GM13976 (cell line): ENCODE data around the gene SAMD9L.

Experiments used
- DNase-seq: peaks from one replicate; pipeline ENCODE4 v3.0.0; 2012; ENCODE audit warnings: low spot score
- in situ Hi-C: fragments of 300-500 bp; cut with MboI; formaldehyde crosslinking; loops from one replicate; pipeline ENCODE4 v1.12.0; 2022; ENCODE audit warnings: low sequenced_read_pairs, mixed read lengths, inconsistent platforms; ENCODE audit not compliant: unreplicated experiment
- TF ChIP-seq, protein P1 (sequence below): IDR thresholded peaks from 2 replicates; pipeline ENCODE4 v1.5.1; 2012; ENCODE audit warnings: borderline replicate concordance, mild to moderate bottlenecking; ENCODE audit not compliant: insufficient read depth; ENCODE audit errors: extremely low read depth, missing control alignments, control extremely low read depth

The SAMD9L gene

DNA sequence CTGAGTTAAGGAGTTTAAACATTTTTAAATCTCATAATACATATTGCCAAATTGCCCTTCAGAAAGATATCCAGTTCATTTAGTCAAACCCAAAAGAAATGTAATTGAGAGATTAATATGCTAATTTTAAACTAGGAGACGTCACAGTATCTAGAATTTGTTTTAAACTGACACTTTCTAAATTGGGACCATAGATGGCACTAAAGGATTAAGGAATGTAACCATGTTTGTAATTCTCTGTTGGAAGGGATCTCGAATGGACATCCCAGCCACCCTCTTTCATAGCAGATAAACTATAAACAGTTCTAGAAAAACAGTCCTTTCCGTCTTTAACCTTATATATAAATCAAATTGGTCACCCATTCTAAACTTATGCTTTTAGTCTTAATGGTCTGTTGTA is 30.0 kb upstream of the SAMD9L start:
- in situ Hi-C loops, result no loop called here
- DNase-seq, result no peak

DNA sequence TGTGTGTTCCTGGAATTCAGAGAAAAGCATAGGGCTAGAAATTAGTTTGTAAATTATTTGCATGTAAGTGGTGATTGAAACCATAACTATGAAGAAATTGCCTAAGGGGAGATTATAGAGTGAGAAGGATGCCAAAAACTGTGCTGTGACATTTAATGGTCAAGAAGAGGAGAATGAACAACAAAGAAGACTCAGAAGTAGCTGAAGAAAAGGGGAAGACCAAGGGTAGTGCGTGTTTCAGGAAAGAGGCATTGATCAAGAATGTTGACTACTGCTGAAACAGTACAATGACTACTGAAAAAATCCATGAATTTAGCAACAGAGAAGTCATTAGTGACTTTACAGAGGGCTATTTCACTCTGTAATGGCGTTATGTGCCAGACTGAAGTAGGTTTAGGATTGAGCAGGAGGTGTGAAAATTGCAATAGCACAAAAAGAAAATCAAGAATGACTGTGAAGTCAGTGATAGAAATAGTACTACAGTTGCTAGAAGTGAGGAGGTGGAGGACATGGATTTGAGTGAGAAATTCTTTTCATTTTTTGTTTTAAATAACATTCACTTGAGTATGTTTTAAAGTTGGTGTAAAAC is 28.9 kb upstream of the SAMD9L start:
- DNase-seq, result no peak
- in situ Hi-C loops, result no loop called here
- TF ChIP-seq, protein P1, sequence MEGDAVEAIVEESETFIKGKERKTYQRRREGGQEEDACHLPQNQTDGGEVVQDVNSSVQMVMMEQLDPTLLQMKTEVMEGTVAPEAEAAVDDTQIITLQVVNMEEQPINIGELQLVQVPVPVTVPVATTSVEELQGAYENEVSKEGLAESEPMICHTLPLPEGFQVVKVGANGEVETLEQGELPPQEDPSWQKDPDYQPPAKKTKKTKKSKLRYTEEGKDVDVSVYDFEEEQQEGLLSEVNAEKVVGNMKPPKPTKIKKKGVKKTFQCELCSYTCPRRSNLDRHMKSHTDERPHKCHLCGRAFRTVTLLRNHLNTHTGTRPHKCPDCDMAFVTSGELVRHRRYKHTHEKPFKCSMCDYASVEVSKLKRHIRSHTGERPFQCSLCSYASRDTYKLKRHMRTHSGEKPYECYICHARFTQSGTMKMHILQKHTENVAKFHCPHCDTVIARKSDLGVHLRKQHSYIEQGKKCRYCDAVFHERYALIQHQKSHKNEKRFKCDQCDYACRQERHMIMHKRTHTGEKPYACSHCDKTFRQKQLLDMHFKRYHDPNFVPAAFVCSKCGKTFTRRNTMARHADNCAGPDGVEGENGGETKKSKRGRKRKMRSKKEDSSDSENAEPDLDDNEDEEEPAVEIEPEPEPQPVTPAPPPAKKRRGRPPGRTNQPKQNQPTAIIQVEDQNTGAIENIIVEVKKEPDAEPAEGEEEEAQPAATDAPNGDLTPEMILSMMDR, result no peak

More for the DNA sequence above, 30.0 kb upstream of the SAMD9L start:
- TF ChIP-seq, protein P1, result no peak

DNA sequence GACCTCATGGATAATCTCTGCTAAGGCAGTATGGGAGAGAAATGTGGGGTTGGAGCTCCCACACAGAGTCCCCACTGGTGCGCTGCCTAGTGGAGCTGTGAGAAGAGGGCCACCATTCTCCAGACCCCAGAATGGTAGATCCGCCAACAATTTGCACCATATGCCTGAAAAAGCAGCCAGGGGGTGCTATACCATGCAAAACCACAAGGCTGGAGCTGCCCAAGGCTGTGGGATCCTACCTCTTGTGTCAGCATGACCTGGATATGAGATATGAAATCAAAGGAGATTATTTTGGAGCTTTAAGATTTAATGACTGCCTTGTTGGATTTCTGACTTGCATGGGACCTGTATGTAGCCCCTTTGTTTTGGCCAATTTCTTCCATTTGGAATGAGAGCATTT is 27.0 kb upstream of the SAMD9L start:
- in situ Hi-C loops, result no loop called here
- DNase-seq, result no peak
- TF ChIP-seq, protein P1, result no peak

DNA sequence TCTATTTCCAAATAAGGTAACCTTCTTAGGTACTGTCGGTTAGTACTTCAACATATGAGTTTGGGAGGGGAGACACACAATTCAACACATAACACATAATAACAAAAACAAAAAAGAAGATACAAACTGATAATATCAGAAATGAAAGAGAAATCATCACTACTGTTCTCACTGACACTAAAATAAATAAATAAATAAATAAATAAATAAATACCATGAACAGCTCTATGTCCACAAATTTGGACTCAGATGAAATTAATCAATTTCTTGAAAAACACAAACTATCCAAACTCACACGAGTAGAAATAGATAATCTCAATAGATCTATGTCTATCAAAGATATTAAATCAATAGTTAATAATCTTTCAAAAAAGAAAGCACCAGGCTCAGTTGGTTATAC is 24.5 kb upstream of the SAMD9L start:
- in situ Hi-C loops, result no loop called here
- TF ChIP-seq, protein P1, result no peak

DNA sequence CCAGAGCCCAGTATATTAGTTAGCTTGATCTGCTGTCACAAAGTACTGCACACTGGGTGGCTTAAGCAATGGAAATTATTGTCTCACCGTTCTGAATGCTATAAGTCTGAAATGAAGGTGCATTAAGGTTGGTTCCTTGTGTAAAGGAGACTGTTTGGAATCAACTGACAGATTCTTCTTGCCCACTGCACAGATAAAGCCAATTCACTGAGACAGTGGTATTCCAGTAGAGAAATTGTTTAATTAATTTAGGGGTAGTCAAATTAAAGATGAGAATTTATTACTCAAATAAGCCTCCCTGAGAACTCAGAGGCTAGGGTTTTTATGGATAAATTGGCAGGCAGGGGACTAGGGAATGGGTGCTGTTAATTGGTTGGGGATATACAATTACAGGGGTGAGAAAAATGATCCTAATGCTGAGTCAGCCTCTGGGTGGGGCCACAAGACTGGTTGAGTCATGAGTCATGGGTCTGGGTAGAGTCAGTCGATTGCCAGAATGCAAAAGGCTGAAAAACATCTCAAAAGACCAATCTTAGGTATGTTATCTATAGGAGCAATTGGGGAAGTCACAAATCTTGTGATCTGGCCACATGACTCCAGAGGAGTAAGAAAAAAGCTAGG is 23.5 kb upstream of the SAMD9L start:
- TF ChIP-seq, protein P1, result no peak
- no peak for DNase-seq
- in situ Hi-C loops, result no loop called here

More for the DNA sequence above, 24.5 kb upstream of the SAMD9L start:
- no peak for DNase-seq

DNA sequence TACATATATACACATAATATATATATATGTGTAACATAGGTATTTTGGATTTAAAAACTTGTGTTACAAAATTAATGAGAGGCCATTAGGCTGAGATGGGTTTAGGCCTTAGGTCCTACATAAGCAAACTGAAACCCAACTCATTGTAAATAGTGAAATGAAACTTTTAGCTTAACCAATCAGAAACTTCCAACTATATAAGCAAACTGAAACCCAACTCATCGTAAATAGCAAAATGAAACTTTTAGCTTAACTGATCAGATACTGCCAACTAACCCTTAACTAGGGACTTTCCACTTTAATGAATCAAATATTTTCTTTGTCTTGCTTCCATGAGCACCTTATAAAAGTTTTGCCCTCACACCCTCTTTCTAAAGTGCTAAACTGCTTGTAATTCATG is 17.3 kb upstream of the SAMD9L start:
- peak; percentile 31 for DNase-seq
- in situ Hi-C loops, result no loop called here
- TF ChIP-seq, protein P1, result no peak

DNA sequence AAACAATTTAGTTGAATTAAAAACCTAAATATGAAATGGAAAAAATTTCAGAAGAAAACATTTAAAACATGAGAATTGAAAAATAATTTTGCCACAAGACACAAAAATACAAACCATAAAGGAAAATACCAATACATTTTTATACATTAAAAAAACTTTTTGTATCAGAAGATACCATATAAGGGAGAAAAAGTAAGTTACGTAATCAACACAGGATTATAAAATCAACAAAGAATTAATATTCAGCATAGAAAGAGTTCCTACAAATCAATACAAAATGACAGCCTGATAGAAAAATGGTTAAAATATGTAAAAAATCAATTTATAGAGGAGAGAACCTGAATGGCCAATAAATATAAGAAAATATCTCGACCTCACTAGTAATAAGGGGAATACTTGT is 16.6 kb upstream of the SAMD9L start:
- TF ChIP-seq, protein P1, result no peak
- in situ Hi-C loops, result no loop called here
- DNase-seq, result no peak
